Amygdala (tissue), 56 donors: ENCODE measurements around the gene PSMB7.
"Not testable (repeated sequence)": the region's sequence is repeated elsewhere in the genome, so short reads cannot be mapped to it uniquely, and the experiment has no call there.

Experiments
- DNase-seq, 56 donors: peaks; one replicate each; lab custom pipeline; 2025; lab: John Stamatoyannopoulos, UW

The PSMB7 gene

GRCh38 chr9:124444166-124444565 is 28.9 kb upstream of the PSMB7 start:
- DNase-seq = no peak

- DNase-seq = no peak
Observed at GRCh38 chr9:124443625-124444024, 28.4 kb upstream of the PSMB7 start.

- no peak for DNase-seq
Observed at GRCh38 chr9:124442826-124443225, 27.6 kb upstream of the PSMB7 start.

- DNase-seq = no peak
Observed at GRCh38 chr9:124442379-124442778, 27.1 kb upstream of the PSMB7 start.

GRCh38 chr9:124441291-124441690 is 26.0 kb upstream of the PSMB7 start:
- DNase-seq = no peak

- DNase-seq = no peak
Observed at GRCh38 chr9:124440786-124441185, 25.5 kb upstream of the PSMB7 start.

- no peak for DNase-seq
Observed at GRCh38 chr9:124439686-124440243, 24.5 kb upstream of the PSMB7 start.

GRCh38 chr9:124439086-124439485 is 23.8 kb upstream of the PSMB7 start:
- no peak for DNase-seq

- DNase-seq = no peak
Observed at GRCh38 chr9:124438091-124438490, 22.8 kb upstream of the PSMB7 start.

GRCh38 chr9:124437086-124437485 is 21.8 kb upstream of the PSMB7 start:
- no peak for DNase-seq

GRCh38 chr9:124436320-124436719 is 21.1 kb upstream of the PSMB7 start:
- no peak for DNase-seq

GRCh38 chr9:124429530-124429867 is 14.3 kb upstream of the PSMB7 start:
- DNase-seq = no peak

GRCh38 chr9:124428751-124429529 is 13.7 kb upstream of the PSMB7 start:
- DNase-seq = peak in 2 of 56 donors; percentile 11 to 23

- DNase-seq = no peak
Observed at GRCh38 chr9:124427281-124427680, 12.0 kb upstream of the PSMB7 start.

- no peak for DNase-seq
Observed at GRCh38 chr9:124426361-124426760, 11.1 kb upstream of the PSMB7 start.

GRCh38 chr9:124425733-124426132 is 10.5 kb upstream of the PSMB7 start:
- DNase-seq = not testable (repeated sequence)

GRCh38 chr9:124423591-124423990 is 8.3 kb upstream of the PSMB7 start:
- DNase-seq = peak in 8 of 56 donors; percentile 16 to 68 (median 27)

- DNase-seq = no peak
Observed at GRCh38 chr9:124423155-124423554, 7.9 kb upstream of the PSMB7 start.

- peak in 17 of 56 donors; percentile 7 to 48 (median 31) for DNase-seq
Observed at GRCh38 chr9:124420991-124421543, 5.8 kb upstream of the PSMB7 start.

- DNase-seq = peak in 1 of 56 donors; percentile 17
Observed at GRCh38 chr9:124419832-124420489, 4.7 kb upstream of the PSMB7 start.

GRCh38 chr9:124415852-124416484 is 726 bp upstream of the PSMB7 start:
- no peak for DNase-seq
